CD4-positive, alpha-beta T cell treated with Interleukin-1 beta for 1 hour (primary cell): Measurements from ENCODE around the gene ACVR2B.

Source experiments
- DNase-seq, 2 donors: peaks; one replicate each; pipeline ENCODE4 v3.0.0-alpha.2; 2020 to 2022

The ACVR2B gene

GRCh38 chr3:38534180-38534579 lies 80.5 kb downstream of the ACVR2B start:
- no peak for DNase-seq

GRCh38 chr3:38534604-38535003 lies 80.9 kb downstream of the ACVR2B start:
- DNase-seq = no peak

DNA sequence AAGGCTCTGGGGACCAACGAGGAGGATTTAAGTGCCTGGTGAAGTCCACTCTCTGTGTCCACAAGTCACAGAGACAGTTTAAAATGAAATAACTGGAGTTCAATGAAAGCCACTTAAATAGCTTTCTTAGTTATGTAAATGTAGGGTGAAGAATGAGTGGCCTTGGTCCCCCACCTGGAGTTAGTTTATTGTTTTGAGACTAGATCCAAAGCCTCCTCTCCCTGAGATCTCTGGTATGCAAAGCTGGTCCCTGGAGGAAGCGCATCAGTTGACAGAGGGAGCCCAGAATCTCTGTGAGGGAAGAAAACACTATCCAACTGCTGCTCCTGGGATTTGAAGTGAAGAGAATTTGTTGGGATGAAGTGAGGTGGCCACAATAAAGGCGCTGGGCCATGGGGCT lies 83.0 kb downstream of the ACVR2B start:
- DNase-seq = no peak

- no peak for DNase-seq
Measured at GRCh38 chr3:38538773-38539353, 85.2 kb downstream of the ACVR2B start.

DNA sequence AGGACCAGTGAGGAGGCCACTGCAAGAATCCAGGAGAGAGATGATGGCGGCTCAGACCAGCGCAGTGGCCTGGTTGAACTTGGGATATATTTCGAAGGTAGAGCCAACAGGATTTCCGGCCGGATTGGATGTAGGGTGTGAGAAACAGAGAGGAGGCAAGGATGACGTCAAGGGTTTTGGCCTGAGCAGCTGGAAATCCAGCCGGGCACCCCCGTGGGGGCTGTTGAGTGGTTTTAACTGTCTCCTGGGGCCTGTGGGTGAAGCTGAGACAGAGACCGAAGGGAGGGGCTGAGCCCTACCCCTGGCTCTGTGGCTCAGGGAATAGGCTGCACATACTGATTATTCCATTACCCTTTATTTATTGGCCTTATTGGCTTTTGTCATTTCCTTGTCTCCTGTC lies 88.1 kb downstream of the ACVR2B start:
- no peak for DNase-seq
